BJ (cell line): ENCODE data around the gene COA5. TPM values are rescaled to one million over a fixed set of nuclear protein-coding genes. Genes with fewer than 3 reads are reported as not detected.

Experiments used
- CTCF ChIA-PET: fragments of 350-600 bp; formaldehyde crosslinking; extraction: SDS; loops from one replicate; lab custom pipeline; 2021; ENCODE audit warnings: antibody characterized with exemption, inconsistent platforms; lab: Yijun Ruan, JAX
- POLR2A ChIA-PET: fragments of 300-600 bp; sonication (Branson Sonifier 250); formaldehyde crosslinking; extraction: SDS; loops from one replicate; lab custom pipeline; 2021; ENCODE audit warnings: antibody characterized with exemption; lab: Charles Lee
- DNase-seq: peaks from one replicate; pipeline ENCODE4 v3.0.0-alpha.2; 2011; ENCODE audit warnings: low read depth
- H3K27me3 ChIP-seq: 2 replicates; pipeline ENCODE4 v1.6.0; 2011; ENCODE audit warnings: low read length; ENCODE audit not compliant: control insufficient read depth, insufficient read depth
- H3K36me3 ChIP-seq: 2 replicates; pipeline ENCODE4 v1.5.1; 2011; ENCODE audit warnings: low read length; ENCODE audit not compliant: control insufficient read depth, insufficient read depth
- H3K4me3 ChIP-seq: 2 replicates; pipeline ENCODE4 v1.5.1; 2011; ENCODE audit warnings: low read depth, mild to moderate bottlenecking, control low read depth, low read length
- polyA plus RNA-seq: library from polyadenylated mRNA; depleted of rRNA; stranded (reverse); fragments of >200 nt; gene quantifications from 2 replicates; pipeline ENCODE4 v1.2.3, GENCODE V29; 2011
- TF ChIP-seq, protein P1 (sequence below): IDR thresholded peaks from 2 replicates; pipeline ENCODE4 v1.5.1; 2011; ENCODE audit warnings: low read depth, mild to moderate bottlenecking, control low read depth, inconsistent platforms, low read length, moderate library complexity; ENCODE audit not compliant: insufficient read depth

COA5 gene
- polyA plus RNA-seq, 1 experiment: 23.0 TPM

GRCh38 chr2:98559581-98559980, 48.7 kb downstream of the COA5 start:
- CTCF ChIA-PET: interaction anchor here (1.9 kb wide), 1 partner anchor 9 kb away, joined by 9 read pairs; no protein-coding TSS in a partner anchor
- Histone ChIP-seq H3K4me3 (no peak overlapping the region), H3K27me3 (no peaks in the 10 kb centered on the region), H3K36me3 (peaks cover 10% of the 10 kb centered on the region)
- POLR2A ChIA-PET: no interaction called here
- DNase-seq: no peak
- TF ChIP-seq, protein P1, sequence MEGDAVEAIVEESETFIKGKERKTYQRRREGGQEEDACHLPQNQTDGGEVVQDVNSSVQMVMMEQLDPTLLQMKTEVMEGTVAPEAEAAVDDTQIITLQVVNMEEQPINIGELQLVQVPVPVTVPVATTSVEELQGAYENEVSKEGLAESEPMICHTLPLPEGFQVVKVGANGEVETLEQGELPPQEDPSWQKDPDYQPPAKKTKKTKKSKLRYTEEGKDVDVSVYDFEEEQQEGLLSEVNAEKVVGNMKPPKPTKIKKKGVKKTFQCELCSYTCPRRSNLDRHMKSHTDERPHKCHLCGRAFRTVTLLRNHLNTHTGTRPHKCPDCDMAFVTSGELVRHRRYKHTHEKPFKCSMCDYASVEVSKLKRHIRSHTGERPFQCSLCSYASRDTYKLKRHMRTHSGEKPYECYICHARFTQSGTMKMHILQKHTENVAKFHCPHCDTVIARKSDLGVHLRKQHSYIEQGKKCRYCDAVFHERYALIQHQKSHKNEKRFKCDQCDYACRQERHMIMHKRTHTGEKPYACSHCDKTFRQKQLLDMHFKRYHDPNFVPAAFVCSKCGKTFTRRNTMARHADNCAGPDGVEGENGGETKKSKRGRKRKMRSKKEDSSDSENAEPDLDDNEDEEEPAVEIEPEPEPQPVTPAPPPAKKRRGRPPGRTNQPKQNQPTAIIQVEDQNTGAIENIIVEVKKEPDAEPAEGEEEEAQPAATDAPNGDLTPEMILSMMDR: no peak

- ChIA-PET POLR2A (no interaction called here), CTCF (interaction anchor here (1.9 kb wide), 1 partner anchor 10 kb away, joined by 9 read pairs; no protein-coding TSS in a partner anchor)
- H3K27me3 ChIP-seq: no peaks in the 10 kb centered on the region
- H3K4me3 ChIP-seq: no peak overlapping the region
- TF ChIP-seq, protein P1: no peak
- H3K36me3 ChIP-seq: peaks cover 9% of the 10 kb centered on the region
- no peak for DNase-seq
These were observed 49.3 kb downstream of the COA5 start for GRCh38 chr2:98558852-98559530.

DNA sequence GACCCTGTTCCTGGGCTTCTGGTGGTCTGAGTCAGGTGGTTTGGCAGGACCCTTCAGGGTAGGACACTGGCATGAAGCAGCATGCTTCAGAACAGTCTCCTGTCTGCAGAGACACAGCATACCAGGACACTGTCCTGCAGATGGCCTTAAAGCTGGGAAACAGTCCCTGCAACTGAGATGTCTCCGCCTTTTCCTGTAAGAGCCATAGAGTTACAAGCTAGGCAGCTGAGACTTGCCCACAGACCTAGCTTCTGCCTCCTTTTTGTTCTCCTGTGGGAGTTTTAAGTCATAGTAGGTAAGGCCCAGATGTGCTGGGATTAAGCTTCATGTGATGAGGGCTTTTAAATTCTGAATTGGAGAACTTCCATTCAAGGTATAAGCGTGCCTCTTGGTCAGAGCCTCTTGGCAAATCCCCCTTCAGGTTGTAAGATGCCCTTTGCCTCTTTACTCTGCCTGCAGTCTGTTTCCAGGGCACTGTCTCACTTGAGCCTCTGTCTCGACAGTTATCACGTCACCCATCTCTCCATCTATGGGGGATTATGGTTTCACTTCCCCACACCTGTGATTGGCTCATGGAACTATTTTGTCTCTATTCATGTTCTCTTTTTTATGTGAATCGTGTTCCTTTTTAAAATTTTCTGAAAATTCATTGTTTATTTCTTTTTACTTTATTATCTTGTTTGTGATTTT, 51.8 kb downstream of the COA5 start:
- H3K4me3 ChIP-seq: no peak overlapping the region
- ChIA-PET CTCF (interaction anchor here (2.4 kb wide), 1 partner anchor 12 kb away, joined by 11 read pairs; no protein-coding TSS in a partner anchor), POLR2A (no interaction called here)
- TF ChIP-seq, protein P1: no peak
- peaks cover 9% of the 10 kb centered on the region for H3K36me3 ChIP-seq
- no peaks in the 10 kb centered on the region for H3K27me3 ChIP-seq
- DNase-seq: no peak

DNA sequence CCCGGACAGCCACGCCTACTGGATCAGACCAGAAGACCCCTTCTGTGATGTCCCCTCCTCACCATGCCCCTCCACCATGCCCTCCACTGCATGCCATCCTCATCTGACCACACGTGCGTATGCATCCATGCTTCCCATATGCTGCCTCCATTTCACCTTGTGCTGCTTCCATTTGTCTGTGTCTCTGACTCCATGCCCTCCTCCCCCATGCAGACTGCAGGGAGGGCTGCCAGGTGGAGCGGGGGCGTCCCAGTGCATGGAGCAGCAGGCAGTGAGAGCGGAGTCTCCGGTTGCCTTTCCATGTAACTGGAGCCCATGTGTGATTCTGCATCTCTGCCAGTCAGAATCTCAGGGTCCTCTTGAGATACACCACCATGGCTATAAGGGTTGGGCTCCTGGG, 52.6 kb downstream of the COA5 start:
- Histone ChIP-seq H3K27me3 (no peaks in the 10 kb centered on the region), H3K36me3 (peaks cover 9% of the 10 kb centered on the region), H3K4me3 (no peak overlapping the region)
- TF ChIP-seq, protein P1: no peak
- ChIA-PET POLR2A (no interaction called here), CTCF (no interaction called here)
- no peak for DNase-seq

GRCh38 chr2:98554116-98554861, 54.0 kb downstream of the COA5 start:
- Histone ChIP-seq H3K36me3 (peaks cover 9% of the 10 kb centered on the region), H3K27me3 (no peaks in the 10 kb centered on the region), H3K4me3 (no peak overlapping the region)
- ChIA-PET CTCF (no interaction called here), POLR2A (no interaction called here)
- TF ChIP-seq, protein P1: no peak
- no peak for DNase-seq
